Activated naive CD8-positive, alpha-beta T cell treated with anti-CD3 and anti-CD28 coated beads, Interleukin-2, amount 10 ng/mL, durations not matched to agents 7 days and 5 days (primary cell): ENCODE results near the gene SPATA31E1. TPM values are rescaled to one million over a fixed set of nuclear protein-coding genes. Genes with fewer than 3 reads are reported as not detected.

ENCODE experiments used
- ATAC-seq: fragments of 150-1000 bp; cut with Tn5 transposase; one replicate; pipeline ENCODE4 v1.10.0; 2021; ENCODE audit warnings: low read depth, moderate library complexity
- POLR2A ChIA-PET: fragments of 350-600 bp; sonication (Branson Sonifier 250); formaldehyde crosslinking; loops from one replicate; lab custom pipeline; 2021; ENCODE audit warnings: antibody characterized with exemption; lab: Charles Lee
- DNase-seq: peaks from one replicate; pipeline ENCODE4 v3.0.0; 2021
- H3K27ac Mint-ChIP-seq: one replicate; pipeline ENCODE4 v1.8.0; 2022; ENCODE audit warnings: mild to moderate bottlenecking, mixed read lengths
- H3K27me3 Mint-ChIP-seq: one replicate; pipeline ENCODE4 v1.8.0; 2022; ENCODE audit warnings: mild to moderate bottlenecking, moderate library complexity, mixed read lengths
- H3K36me3 Mint-ChIP-seq: one replicate; pipeline ENCODE4 v1.8.0; 2021; ENCODE audit warnings: mild to moderate bottlenecking, mixed read lengths
- H3K4me1 Mint-ChIP-seq: one replicate; pipeline ENCODE4 v1.8.0; 2021; ENCODE audit warnings: mixed read lengths
- H3K4me3 Mint-ChIP-seq: one replicate; pipeline ENCODE4 v1.8.0; 2022; ENCODE audit warnings: mild to moderate bottlenecking, moderate library complexity, mixed read lengths
- H3K9me3 Mint-ChIP-seq: one replicate; pipeline ENCODE4 v1.8.0; 2021; ENCODE audit warnings: mixed read lengths
- total RNA-seq, 2 experiments: library from RNA; stranded (reverse); gene quantifications; one replicate each; pipeline ENCODE4 v1.2.3, GENCODE V29; 2021

SPATA31E1 gene
- total RNA-seq, 2 experiments from 2014 or later = not detected

DNA sequence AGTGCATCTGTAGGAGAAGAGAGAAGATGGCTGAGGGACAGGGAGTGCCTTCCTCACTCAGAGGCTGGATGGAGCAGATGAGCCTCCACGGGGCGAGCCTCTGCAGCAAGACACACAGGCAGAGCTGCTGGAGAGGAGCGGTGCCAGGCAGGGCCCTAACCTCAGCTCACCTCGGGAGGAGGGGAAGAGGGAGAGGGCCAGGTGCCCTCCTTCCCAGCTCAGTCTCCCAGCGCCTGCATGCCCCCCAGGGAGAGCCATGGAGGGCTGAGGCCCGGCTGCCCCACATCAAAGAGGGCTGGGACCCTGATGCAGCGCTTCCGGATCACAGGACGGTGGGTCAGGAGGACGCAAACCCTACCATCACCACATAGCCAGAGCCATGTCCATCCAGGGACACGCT, 13.6 kb upstream of the SPATA31E1 start:
- POLR2A ChIA-PET = no interaction called here
- H3K27ac Mint-ChIP-seq = no peak overlapping the region
- no peaks in the 10 kb centered on the region for H3K36me3 Mint-ChIP-seq

DNA sequence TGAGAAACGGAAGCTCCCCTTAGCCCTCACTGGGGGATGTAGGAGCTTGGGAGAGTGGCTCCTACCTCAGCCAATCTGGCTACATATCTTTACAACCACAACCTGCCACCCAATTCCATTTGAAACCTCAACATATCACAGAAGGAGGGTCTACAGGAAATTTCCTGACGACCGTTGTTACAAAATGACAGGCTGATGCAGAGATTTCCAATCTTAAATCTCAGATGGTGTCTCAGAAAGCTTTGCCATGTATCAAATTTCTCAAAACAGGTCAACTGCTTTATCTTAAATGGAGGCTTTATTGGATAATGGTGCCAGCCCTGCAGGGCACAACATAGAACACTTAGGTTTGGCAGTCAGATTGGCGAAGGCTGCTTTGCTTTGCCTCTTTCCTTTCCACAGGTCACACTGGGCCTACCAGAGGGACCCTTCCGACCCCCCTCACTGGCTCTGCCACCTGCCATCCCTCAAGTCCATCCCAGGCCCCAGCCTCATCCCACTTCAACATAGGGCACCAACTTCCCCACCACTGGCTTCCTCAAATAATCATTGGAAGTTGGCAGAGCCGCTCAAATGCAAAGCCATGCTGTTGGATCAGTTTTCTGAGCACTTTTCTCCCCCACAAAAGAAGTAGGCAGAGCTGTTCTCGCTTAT, 11.1 kb upstream of the SPATA31E1 start:
- H3K27ac Mint-ChIP-seq = no peak overlapping the region
- POLR2A ChIA-PET = no interaction called here
- DNase-seq = no peak
- no peaks in the 10 kb centered on the region for H3K36me3 Mint-ChIP-seq
- no peak overlapping the region for H3K4me3 Mint-ChIP-seq
- peaks cover 3% of the 10 kb centered on the region for H3K9me3 Mint-ChIP-seq
- peaks cover 2% of the 10 kb centered on the region for H3K4me1 Mint-ChIP-seq
- H3K27me3 Mint-ChIP-seq = peaks cover 2% of the 10 kb centered on the region
- no peak for ATAC-seq

More for the DNA sequence above, 13.6 kb upstream of the SPATA31E1 start:
- H3K4me1 Mint-ChIP-seq = peaks cover 2% of the 10 kb centered on the region
- DNase-seq (no peak), ATAC-seq (no peak)
- H3K27me3 Mint-ChIP-seq = peaks cover 2% of the 10 kb centered on the region
- H3K9me3 Mint-ChIP-seq = peaks cover 3% of the 10 kb centered on the region
- no peak overlapping the region for H3K4me3 Mint-ChIP-seq

- DNase-seq (no peak), ATAC-seq (no peak)
- H3K27me3 Mint-ChIP-seq = peaks cover 2% of the 10 kb centered on the region
- peaks cover 3% of the 10 kb centered on the region for H3K9me3 Mint-ChIP-seq
- H3K36me3 Mint-ChIP-seq = no peaks in the 10 kb centered on the region
- peaks cover 2% of the 10 kb centered on the region for H3K4me1 Mint-ChIP-seq
- POLR2A ChIA-PET = no interaction called here
- H3K4me3 Mint-ChIP-seq = no peak overlapping the region
- H3K27ac Mint-ChIP-seq = no peak overlapping the region
Observed at GRCh38 chr9:87872079-87872624, 10.5 kb upstream of the SPATA31E1 start.

DNA sequence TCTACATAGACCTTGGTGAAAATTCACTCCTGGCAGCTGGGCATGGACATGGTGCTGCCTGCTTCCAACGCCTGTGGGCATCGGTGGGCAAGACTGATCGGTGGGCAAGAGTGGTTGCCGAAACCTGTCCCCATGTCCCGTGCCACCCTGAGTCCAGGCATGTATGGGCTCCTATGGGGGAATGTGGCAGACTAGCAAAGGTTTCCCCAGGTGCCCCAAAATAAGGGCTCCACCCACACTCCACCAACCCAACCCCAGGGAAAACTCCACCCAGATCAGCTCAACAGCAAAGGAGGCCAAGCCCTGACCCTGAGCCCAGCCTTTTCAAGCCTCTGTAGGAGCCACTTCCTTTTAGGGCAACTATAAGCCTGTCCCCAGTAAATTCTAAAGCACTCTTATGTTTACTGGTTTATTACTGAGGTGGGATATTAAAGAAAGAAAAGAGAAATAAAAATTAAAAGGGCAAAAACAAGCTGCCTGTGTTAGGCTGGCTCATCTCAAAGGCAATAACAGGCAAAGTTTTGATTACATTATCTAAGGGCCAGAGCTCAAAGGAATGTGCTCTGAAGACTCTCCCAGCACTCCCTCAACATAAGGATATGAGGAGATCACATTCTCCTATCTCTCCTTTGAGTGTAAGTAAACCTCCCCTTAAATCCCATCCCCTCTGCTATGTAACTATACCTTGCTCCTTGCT, 8.9 kb upstream of the SPATA31E1 start:
- DNase-seq = no peak
- no peak for ATAC-seq
- Mint-ChIP-seq H3K9me3 (peaks cover 3% of the 10 kb centered on the region), H3K27me3 (peaks cover 2% of the 10 kb centered on the region), H3K27ac (no peak overlapping the region), H3K4me3 (no peak overlapping the region), H3K4me1 (peaks cover 2% of the 10 kb centered on the region), H3K36me3 (no peaks in the 10 kb centered on the region)
- POLR2A ChIA-PET = no interaction called here

DNA sequence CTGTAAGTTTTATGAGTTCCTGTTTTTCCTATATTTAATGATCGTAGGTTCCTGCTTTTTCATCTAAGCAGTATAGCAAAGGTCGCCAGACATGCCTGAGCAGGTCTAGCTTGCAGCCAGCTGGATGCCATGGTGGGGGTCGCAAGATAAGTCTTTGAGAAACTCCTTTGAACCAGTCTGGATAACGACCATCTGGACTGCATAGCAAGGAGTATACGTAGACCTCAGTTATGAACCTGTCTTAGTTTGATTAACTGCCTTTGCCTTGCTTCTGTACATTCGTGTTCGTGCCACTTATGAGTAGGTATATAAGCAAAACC, 8.4 kb upstream of the SPATA31E1 start:
- Mint-ChIP-seq H3K9me3 (peaks cover 3% of the 10 kb centered on the region), H3K27ac (no peak overlapping the region), H3K4me3 (no peak overlapping the region), H3K36me3 (no peaks in the 10 kb centered on the region), H3K4me1 (peaks cover 2% of the 10 kb centered on the region), H3K27me3 (peaks cover 2% of the 10 kb centered on the region)
- DNase-seq (no peak), ATAC-seq (no peak)
- POLR2A ChIA-PET = no interaction called here

DNA sequence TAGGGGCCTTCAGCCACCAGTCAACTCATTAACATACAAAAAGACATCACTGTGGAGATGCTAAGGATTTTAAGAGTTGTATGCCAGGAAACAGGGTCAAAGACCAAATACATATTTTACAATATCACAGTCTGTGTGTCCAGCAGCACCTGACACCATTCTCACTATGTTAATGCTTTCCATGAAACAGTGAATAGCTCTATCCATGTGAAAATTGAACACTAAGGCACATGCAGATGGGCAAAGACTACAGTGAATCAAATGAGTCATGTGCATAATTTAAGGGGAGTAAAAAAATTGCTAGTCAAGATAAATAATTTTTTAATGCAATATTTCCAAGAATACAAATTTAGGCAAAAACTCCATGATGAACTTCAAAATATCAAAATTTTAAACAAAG, 7.6 kb upstream of the SPATA31E1 start:
- POLR2A ChIA-PET = no interaction called here
- Mint-ChIP-seq H3K27ac (no peak overlapping the region), H3K4me3 (no peak overlapping the region), H3K27me3 (peaks cover 2% of the 10 kb centered on the region), H3K36me3 (no peaks in the 10 kb centered on the region), H3K4me1 (no peaks in the 10 kb centered on the region), H3K9me3 (no peaks in the 10 kb centered on the region)
- DNase-seq (no peak), ATAC-seq (no peak)

- DNase-seq (no peak), ATAC-seq (no peak)
- H3K9me3 Mint-ChIP-seq = no peaks in the 10 kb centered on the region
- H3K36me3 Mint-ChIP-seq = no peaks in the 10 kb centered on the region
- H3K4me3 Mint-ChIP-seq = no peak overlapping the region
- no peak overlapping the region for H3K27ac Mint-ChIP-seq
- peaks cover 2% of the 10 kb centered on the region for H3K27me3 Mint-ChIP-seq
- POLR2A ChIA-PET = no interaction called here
- no peaks in the 10 kb centered on the region for H3K4me1 Mint-ChIP-seq
Observed at GRCh38 chr9:87875831-87876545, 6.7 kb upstream of the SPATA31E1 start.

DNA sequence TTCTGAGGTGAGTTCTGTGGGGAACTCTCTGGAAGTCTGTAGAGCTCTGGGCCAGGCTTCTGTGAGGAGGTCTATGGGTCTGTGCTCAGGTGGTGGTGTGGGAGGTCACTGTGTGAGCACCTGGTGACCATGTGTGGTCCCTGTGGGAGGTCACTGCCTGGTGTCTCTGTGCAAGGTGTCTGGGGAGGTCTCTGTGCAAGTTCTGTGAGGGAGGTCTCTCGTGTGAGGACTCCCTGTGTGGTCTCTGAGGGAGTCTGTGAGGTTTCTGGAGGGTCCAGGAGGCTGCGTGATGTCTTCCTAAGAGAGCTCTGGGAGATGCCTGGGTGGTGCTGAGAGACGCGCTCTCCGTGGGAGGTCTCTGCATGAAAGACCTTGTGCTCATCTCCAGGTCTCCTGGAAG, 6.0 kb upstream of the SPATA31E1 start:
- Mint-ChIP-seq H3K27me3 (peaks cover 2% of the 10 kb centered on the region), H3K9me3 (no peaks in the 10 kb centered on the region), H3K27ac (no peak overlapping the region), H3K4me3 (no peak overlapping the region), H3K4me1 (no peaks in the 10 kb centered on the region), H3K36me3 (no peaks in the 10 kb centered on the region)
- POLR2A ChIA-PET = no interaction called here
- no peak for DNase-seq
- ATAC-seq = no peak

GRCh38 chr9:87878989-87879511, 3.6 kb upstream of the SPATA31E1 start:
- Mint-ChIP-seq H3K4me3 (no peak overlapping the region), H3K27ac (no peak overlapping the region), H3K9me3 (no peaks in the 10 kb centered on the region), H3K4me1 (no peaks in the 10 kb centered on the region), H3K27me3 (peaks cover 4% of the 10 kb centered on the region), H3K36me3 (no peaks in the 10 kb centered on the region)
- ATAC-seq (no peak), DNase-seq (no peak)
- POLR2A ChIA-PET = no interaction called here

DNA sequence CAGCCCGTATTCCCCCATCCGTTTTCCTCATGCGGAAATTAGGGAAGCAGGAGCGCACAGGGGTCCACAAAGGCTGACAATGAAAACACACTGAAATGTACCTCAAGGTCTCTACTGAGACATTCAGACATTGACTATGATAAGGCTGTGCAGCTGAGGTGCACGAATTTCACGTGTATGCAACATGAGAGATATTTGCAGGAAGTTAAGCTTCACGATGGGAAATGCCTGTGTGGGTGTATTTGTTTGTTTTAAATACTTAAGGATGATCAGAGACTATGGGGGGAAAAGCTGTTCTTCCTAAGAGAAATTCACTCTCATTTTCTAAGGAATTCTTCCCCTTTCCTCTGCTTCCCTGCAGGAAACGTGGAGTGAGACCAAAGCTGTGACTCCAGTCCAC, 2.6 kb upstream of the SPATA31E1 start:
- DNase-seq = no peak
- no peaks in the 10 kb centered on the region for H3K36me3 Mint-ChIP-seq

DNA sequence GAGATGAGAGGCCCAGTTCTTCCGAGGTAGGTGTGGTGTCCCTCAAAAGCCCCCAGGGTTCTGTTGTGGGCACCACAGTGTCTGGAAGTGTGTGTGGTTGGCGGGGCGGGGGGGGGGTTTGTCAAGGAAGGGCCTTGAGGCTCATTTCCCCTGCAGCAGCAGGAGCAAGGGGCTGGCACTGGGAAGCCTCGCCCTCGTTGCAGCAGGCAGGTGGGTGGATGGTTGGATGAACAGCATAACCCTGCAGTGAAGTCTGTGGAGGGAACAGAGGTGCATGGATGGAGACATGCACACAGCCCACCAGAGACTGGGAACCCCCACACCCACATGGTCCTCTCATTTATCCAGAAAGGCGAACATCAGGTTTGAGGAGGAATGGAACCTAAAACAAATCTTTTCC, 2.0 kb upstream of the SPATA31E1 start:
- H3K9me3 Mint-ChIP-seq = no peaks in the 10 kb centered on the region
- H3K27ac Mint-ChIP-seq = no peak overlapping the region

More for the DNA sequence above, 2.6 kb upstream of the SPATA31E1 start:
- no peak for ATAC-seq
- POLR2A ChIA-PET = no interaction called here
- Mint-ChIP-seq H3K27ac (no peak overlapping the region), H3K4me3 (no peak overlapping the region), H3K4me1 (no peaks in the 10 kb centered on the region), H3K27me3 (peaks cover 4% of the 10 kb centered on the region), H3K9me3 (no peaks in the 10 kb centered on the region)

GRCh38 chr9:87883274-87883673, 597 bp downstream of the SPATA31E1 start:
- POLR2A ChIA-PET = no interaction called here
- no peaks in the 10 kb centered on the region for H3K36me3 Mint-ChIP-seq
- DNase-seq (no peak), ATAC-seq (no peak)
- H3K9me3 Mint-ChIP-seq = no peaks in the 10 kb centered on the region
- peaks cover 2% of the 10 kb centered on the region for H3K27me3 Mint-ChIP-seq
- no peak overlapping the region for H3K27ac Mint-ChIP-seq
- H3K4me3 Mint-ChIP-seq = no peak overlapping the region
- H3K4me1 Mint-ChIP-seq = no peaks in the 10 kb centered on the region

More for the DNA sequence above, 2.0 kb upstream of the SPATA31E1 start:
- Mint-ChIP-seq H3K4me1 (no peaks in the 10 kb centered on the region), H3K4me3 (no peak overlapping the region), H3K27me3 (peaks cover 4% of the 10 kb centered on the region), H3K36me3 (no peaks in the 10 kb centered on the region)
- POLR2A ChIA-PET = no interaction called here
- no peak for DNase-seq
- ATAC-seq = no peak

- no peaks in the 10 kb centered on the region for H3K9me3 Mint-ChIP-seq
- no peak overlapping the region for H3K4me3 Mint-ChIP-seq
- no peaks in the 10 kb centered on the region for H3K4me1 Mint-ChIP-seq
- H3K27me3 Mint-ChIP-seq = peaks cover 2% of the 10 kb centered on the region
- no peak overlapping the region for H3K27ac Mint-ChIP-seq
- no peak for ATAC-seq
- POLR2A ChIA-PET = no interaction called here
- H3K36me3 Mint-ChIP-seq = no peaks in the 10 kb centered on the region
- DNase-seq = no peak
Observed at GRCh38 chr9:87883990-87884389, 1.3 kb downstream of the SPATA31E1 start.
